Muscle layer of colon (tissue), 2 donors: ENCODE results near the gene PDZD8.

Source experiments
- H3K27ac ChIP-seq: one replicate; pipeline ENCODE4 v1.7.0; 2013; ENCODE audit warnings: low read depth, mild to moderate bottlenecking, low read length, moderate library complexity
- H3K27me3 ChIP-seq, 2 donors: one replicate each; pipeline ENCODE4 v1.7.0; 2013; ENCODE audit warnings: low read length in 2 of 2, mild to moderate bottlenecking in 2 of 2; ENCODE audit not compliant: insufficient read depth in 2 of 2, control insufficient read depth in 1 of 2
- H3K36me3 ChIP-seq: one replicate; pipeline ENCODE4 v1.7.0; 2013; ENCODE audit warnings: mild to moderate bottlenecking, low read length; ENCODE audit not compliant: insufficient read depth
- H3K4me1 ChIP-seq: one replicate; pipeline ENCODE4 v1.7.0; 2013; ENCODE audit warnings: mild to moderate bottlenecking, low read length; ENCODE audit not compliant: insufficient read depth
- H3K4me3 ChIP-seq, 2 donors: one replicate each; pipeline ENCODE4 v1.7.0; 2013; ENCODE audit warnings: low read length in 2 of 2, low read depth in 1 of 2, mild to moderate bottlenecking in 1 of 2, moderate library complexity in 1 of 2
- H3K9ac ChIP-seq: one replicate; pipeline ENCODE4 v1.7.0; 2013; ENCODE audit warnings: low read length
- H3K9me3 ChIP-seq: one replicate; pipeline ENCODE4 v1.7.0; 2013; ENCODE audit warnings: mild to moderate bottlenecking, low read length
- donor health status: abdominal sarcoma.
- donor health status: Adenocarcinoma of cecum.

Gene PDZD8

GRCh38 chr10:117262291-117262902 is 112.8 kb downstream of the PDZD8 start:
- Histone ChIP-seq H3K9me3 (no peaks in the 10 kb centered on the region), H3K36me3 (no peaks in the 10 kb centered on the region), H3K27me3 (peaks cover 0 to 6% of the 10 kb centered on the region in 2 donors), H3K4me3 (no peak overlapping the region), H3K4me1 (no peaks in the 10 kb centered on the region), H3K27ac (no peak overlapping the region), H3K9ac (no peak overlapping the region)

- Histone ChIP-seq H3K4me3 (no peak overlapping the region), H3K27me3 (peaks cover 0 to 6% of the 10 kb centered on the region in 2 donors), H3K27ac (no peak overlapping the region), H3K9ac (no peak overlapping the region), H3K4me1 (no peaks in the 10 kb centered on the region), H3K9me3 (no peaks in the 10 kb centered on the region), H3K36me3 (no peaks in the 10 kb centered on the region)
Measured at GRCh38 chr10:117261501-117261900, 113.7 kb downstream of the PDZD8 start.

GRCh38 chr10:117260084-117260483 is 115.2 kb downstream of the PDZD8 start:
- Histone ChIP-seq H3K9me3 (no peaks in the 10 kb centered on the region), H3K27ac (no peak overlapping the region), H3K4me3 (no peak overlapping the region), H3K27me3 (peaks cover 0 to 6% of the 10 kb centered on the region in 2 donors), H3K36me3 (no peaks in the 10 kb centered on the region), H3K4me1 (no peaks in the 10 kb centered on the region), H3K9ac (no peak overlapping the region)

GRCh38 chr10:117259279-117259678 is 116.0 kb downstream of the PDZD8 start:
- Histone ChIP-seq H3K4me3 (no peak overlapping the region), H3K4me1 (no peaks in the 10 kb centered on the region), H3K9ac (no peak overlapping the region), H3K9me3 (no peaks in the 10 kb centered on the region), H3K36me3 (no peaks in the 10 kb centered on the region), H3K27ac (no peak overlapping the region), H3K27me3 (peaks cover 0 to 6% of the 10 kb centered on the region in 2 donors)

GRCh38 chr10:117257721-117258120 is 117.5 kb downstream of the PDZD8 start:
- no peak overlapping the region for H3K9ac ChIP-seq
- peaks cover 0 to under 1% of the 10 kb centered on the region in 2 donors for H3K27me3 ChIP-seq

GRCh38 chr10:117256910-117257309 is 118.3 kb downstream of the PDZD8 start:
- Histone ChIP-seq H3K9me3 (no peaks in the 10 kb centered on the region), H3K27me3 (no peaks in the 10 kb centered on the region), H3K4me3 (no peak overlapping the region), H3K27ac (no peak overlapping the region), H3K4me1 (no peaks in the 10 kb centered on the region), H3K36me3 (no peaks in the 10 kb centered on the region), H3K9ac (no peak overlapping the region)

More at GRCh38 chr10:117257721-117258120, 117.5 kb downstream of the PDZD8 start:
- Histone ChIP-seq H3K4me1 (no peaks in the 10 kb centered on the region), H3K36me3 (no peaks in the 10 kb centered on the region), H3K4me3 (no peak overlapping the region), H3K9me3 (no peaks in the 10 kb centered on the region), H3K27ac (no peak overlapping the region)

- Histone ChIP-seq H3K27ac (no peak overlapping the region), H3K27me3 (no peaks in the 10 kb centered on the region), H3K4me3 (no peak overlapping the region), H3K36me3 (no peaks in the 10 kb centered on the region), H3K9me3 (no peaks in the 10 kb centered on the region), H3K4me1 (no peaks in the 10 kb centered on the region), H3K9ac (no peak overlapping the region)
Measured at GRCh38 chr10:117255835-117256460, 119.3 kb downstream of the PDZD8 start.

GRCh38 chr10:117254774-117255735 is 120.2 kb downstream of the PDZD8 start:
- H3K9ac ChIP-seq: no peak overlapping the region
- H3K4me3 ChIP-seq: no peak overlapping the region
- peaks cover 0 to 4% of the 10 kb centered on the region in 2 donors for H3K27me3 ChIP-seq
- H3K9me3 ChIP-seq: no peaks in the 10 kb centered on the region
- H3K27ac ChIP-seq: no peak overlapping the region
- no peaks in the 10 kb centered on the region for H3K4me1 ChIP-seq
- H3K36me3 ChIP-seq: no peaks in the 10 kb centered on the region

- Histone ChIP-seq H3K27ac (no peak overlapping the region), H3K27me3 (peaks cover 0 to 4% of the 10 kb centered on the region in 2 donors), H3K4me3 (no peak overlapping the region), H3K4me1 (no peaks in the 10 kb centered on the region), H3K36me3 (no peaks in the 10 kb centered on the region), H3K9ac (no peak overlapping the region), H3K9me3 (no peaks in the 10 kb centered on the region)
Measured at GRCh38 chr10:117254338-117254737, 120.9 kb downstream of the PDZD8 start.

GRCh38 chr10:117253908-117254307 is 121.3 kb downstream of the PDZD8 start:
- H3K4me1 ChIP-seq: no peaks in the 10 kb centered on the region
- no peaks in the 10 kb centered on the region for H3K9me3 ChIP-seq
- no peak overlapping the region for H3K9ac ChIP-seq
- H3K4me3 ChIP-seq: no peak overlapping the region
- H3K27ac ChIP-seq: no peak overlapping the region
- H3K36me3 ChIP-seq: no peaks in the 10 kb centered on the region
- peaks cover 0 to 4% of the 10 kb centered on the region in 2 donors for H3K27me3 ChIP-seq

- Histone ChIP-seq H3K4me3 (no peak overlapping the region), H3K36me3 (no peaks in the 10 kb centered on the region), H3K9ac (no peak overlapping the region), H3K9me3 (no peaks in the 10 kb centered on the region), H3K27ac (no peak overlapping the region), H3K4me1 (no peaks in the 10 kb centered on the region), H3K27me3 (peaks cover 0 to 4% of the 10 kb centered on the region in 2 donors)
Measured at GRCh38 chr10:117250411-117250810, 124.8 kb downstream of the PDZD8 start.
